Neuronal stem cell (in vitro differentiated cells): ENCODE results near the gene UBXN6.

Experiments used
- DNase-seq: peaks from one replicate; pipeline ENCODE4 v3.0.0-alpha.2; 2013; ENCODE audit warnings: low spot score
- H2AFZ ChIP-seq: one replicate; pipeline ENCODE4 v1.6.1; 2013; ENCODE audit warnings: mild to moderate bottlenecking, low read length, inconsistent platforms
- H2AK5ac ChIP-seq: 2 replicates; pipeline ENCODE4 v1.6.1; 2013; ENCODE audit warnings: low read depth, mild to moderate bottlenecking, inconsistent platforms, low read length, moderate library complexity, mixed read lengths
- H2BK120ac ChIP-seq: 2 replicates; pipeline ENCODE4 v1.6.1; 2013; ENCODE audit warnings: low read depth, mild to moderate bottlenecking, inconsistent platforms, low read length, moderate library complexity, mixed read lengths
- H2BK12ac ChIP-seq: one replicate; pipeline ENCODE4 v1.6.1; 2013; ENCODE audit warnings: low read length, inconsistent platforms
- H2BK15ac ChIP-seq: 2 replicates; pipeline ENCODE4 v1.6.1; 2013; ENCODE audit warnings: mild to moderate bottlenecking, low read length, inconsistent platforms, mixed read lengths
- H2BK5ac ChIP-seq: one replicate; pipeline ENCODE4 v1.6.1; 2013; ENCODE audit warnings: inconsistent platforms, mild to moderate bottlenecking, low read length, moderate library complexity
- H3K14ac ChIP-seq: one replicate; pipeline ENCODE4 v1.6.1; 2013; ENCODE audit warnings: low read length, inconsistent platforms
- H3K18ac ChIP-seq: 2 replicates; pipeline ENCODE4 v1.6.1; 2013; ENCODE audit warnings: low read length, inconsistent platforms
- H3K23ac ChIP-seq: 2 replicates; pipeline ENCODE4 v1.6.1; 2013; ENCODE audit warnings: low read depth, mild to moderate bottlenecking, mixed read lengths, low read length, inconsistent platforms; ENCODE audit not compliant: poor library complexity
- H3K27ac ChIP-seq: replicated peaks from 3 replicates; pipeline ENCODE4 v1.5.1; 2013; ENCODE audit warnings: low read length, inconsistent platforms
- H3K27me3 ChIP-seq, 3 experiments: 2 replicates each; pipeline ENCODE4 v1.6.1; 2013; ENCODE audit warnings: low read length in 3 of 3, mild to moderate bottlenecking in 2 of 3, inconsistent platforms in 1 of 3, low read depth in 1 of 3, mixed read lengths in 1 of 3, moderate library complexity in 1 of 3; ENCODE audit not compliant: control insufficient read depth in 3 of 3, insufficient read depth in 3 of 3
- H3K36me3 ChIP-seq, 2 donors: replicated peaks in 1 of 2; 2 replicates each; pipeline ENCODE4 v1.6.1; 2013; ENCODE audit warnings: low read length in 2 of 2; ENCODE audit not compliant: control insufficient read depth in 2 of 2, insufficient read depth in 2 of 2
- H3K4ac ChIP-seq: 2 replicates; pipeline ENCODE4 v1.6.1; 2013; ENCODE audit warnings: inconsistent platforms, mild to moderate bottlenecking, low read length, moderate library complexity
- H3K4me1 ChIP-seq, 2 donors: 1 replicate in 1 of 2; 2 replicates in 1 of 2; pipeline ENCODE4 v1.6.1; 2013; ENCODE audit warnings: low read length in 2 of 2, low read depth in 1 of 2; ENCODE audit not compliant: control insufficient read depth in 2 of 2, insufficient read depth in 1 of 2
- H3K4me2 ChIP-seq: one replicate; pipeline ENCODE4 v1.6.1; 2013; ENCODE audit warnings: mild to moderate bottlenecking, low read length, inconsistent platforms; ENCODE audit not compliant: insufficient read depth, poor library complexity, severe bottlenecking
- H3K4me3 ChIP-seq, 2 donors: 2 replicates each; pipeline ENCODE4 v1.5.1; 2013; ENCODE audit warnings: low read length in 2 of 2, mild to moderate bottlenecking in 2 of 2, inconsistent platforms in 1 of 2, moderate library complexity in 1 of 2
- H3K79me1 ChIP-seq: one replicate; pipeline ENCODE4 v1.6.1; 2013; ENCODE audit warnings: low read depth, mild to moderate bottlenecking, inconsistent platforms, low read length, moderate library complexity
- H3K9ac ChIP-seq: one replicate; pipeline ENCODE4 v1.6.1; 2013; ENCODE audit warnings: mild to moderate bottlenecking, low read depth, low read length, inconsistent platforms; ENCODE audit not compliant: poor library complexity
- H3K9me3 ChIP-seq, 2 donors: replicated peaks in 1 of 2; 2 replicates each; pipeline versions ENCODE3 to v1.6.1; 2013; ENCODE audit warnings: low read length in 2 of 2, mild to moderate bottlenecking in 2 of 2, inconsistent platforms in 1 of 2, low read depth in 1 of 2, mixed read lengths in 1 of 2, moderate library complexity in 1 of 2; ENCODE audit not compliant: control insufficient read depth in 2 of 2, insufficient read depth in 1 of 2
- H4K8ac ChIP-seq: one replicate; pipeline ENCODE4 v1.6.1; 2013; ENCODE audit warnings: low read depth, mild to moderate bottlenecking, inconsistent platforms, low read length, moderate library complexity
- H4K91ac ChIP-seq: one replicate; pipeline ENCODE4 v1.6.1; 2013; ENCODE audit warnings: low read length, low read depth, mild to moderate bottlenecking, inconsistent platforms; ENCODE audit not compliant: poor library complexity
- WGBS, 2 donors: extraction: QIAGEN DNeasy Blood & Tissue Kit; methylation state at CpG; one replicate each; pipeline ENCODE4 v1.1.7; 2013; ENCODE audit warnings: missing lambda C conversion rate in 2 of 2, mixed read lengths in 1 of 2; ENCODE audit not compliant: insufficient read length in 2 of 2, insufficient replicate concordance in 1 of 2; ENCODE audit errors: extremely low coverage in 2 of 2; 5-methylcytosine and 5-hydroxymethylcytosine counted together

The UBXN6 gene

GRCh38 chr19:4434391-4434790 is 23.2 kb downstream of the UBXN6 start:
- Histone ChIP-seq H2BK120ac (no peak overlapping the region), H3K27me3 (no peaks in the 10 kb centered on the region), H3K18ac (no peak overlapping the region), H3K14ac (no peak overlapping the region), H2BK5ac (no peak overlapping the region), H2AK5ac (no peak overlapping the region), H3K36me3 (peaks cover 76 to 95% of the 10 kb centered on the region in 2 donors), H4K91ac (no peak overlapping the region), H3K4me2 (no peak overlapping the region), H2BK15ac (no peak overlapping the region), H3K4ac (no peak overlapping the region), H2AFZ (no peak overlapping the region), H4K8ac (no peak overlapping the region), H3K27ac (no peak overlapping the region), H3K4me3 (no peak overlapping the region), H3K9me3 (peaks cover 0 to 5% of the 10 kb centered on the region in 2 donors), H3K9ac (no peak overlapping the region), H3K4me1 (no peaks in the 10 kb centered on the region), H3K23ac (no peak overlapping the region), H2BK12ac (no peak overlapping the region), H3K79me1 (peaks cover 18% of the 10 kb centered on the region)
- WGBS, 2 donors, result no CpG with 5 or more reads among the region's 9 CpGs
- no peak for DNase-seq

GRCh38 chr19:4432918-4433506 is 24.6 kb downstream of the UBXN6 start:
- no peak overlapping the region for H3K9ac ChIP-seq
- peak overlapping the region in 1 of 2 donors; percentile 25 for H3K4me3 ChIP-seq
- peaks cover 0 to 5% of the 10 kb centered on the region in 2 donors for H3K9me3 ChIP-seq
- no peak overlapping the region for H2BK120ac ChIP-seq
- no peak for DNase-seq
- H2BK12ac ChIP-seq, result no peak overlapping the region
- no peaks in the 10 kb centered on the region for H3K27me3 ChIP-seq
- H3K36me3 ChIP-seq, result peaks cover 80 to 96% of the 10 kb centered on the region in 2 donors
- H3K27ac ChIP-seq, result no peak overlapping the region
- H4K8ac ChIP-seq, result no peak overlapping the region
- no peak overlapping the region for H3K4ac ChIP-seq
- H2AFZ ChIP-seq, result no peak overlapping the region
- H2BK15ac ChIP-seq, result no peak overlapping the region
- peak overlapping the region; percentile 34 for H2BK5ac ChIP-seq
- H3K79me1 ChIP-seq, result peaks cover 16% of the 10 kb centered on the region
- H3K4me1 ChIP-seq, result no peaks in the 10 kb centered on the region
- H2AK5ac ChIP-seq, result no peak overlapping the region
- no peak overlapping the region for H3K4me2 ChIP-seq
- H3K18ac ChIP-seq, result no peak overlapping the region
- peak overlapping the region; percentile 25 for H3K23ac ChIP-seq
- no CpG with 5 or more reads among the region's 28 CpGs for WGBS, 2 donors
- H3K14ac ChIP-seq, result no peak overlapping the region
- no peak overlapping the region for H4K91ac ChIP-seq

GRCh38 chr19:4431808-4432674 is 25.6 kb downstream of the UBXN6 start:
- WGBS, 2 donors, result no CpG with 5 or more reads among the region's 26 CpGs

GRCh38 chr19:4431296-4431695 is 26.3 kb downstream of the UBXN6 start:
- no peak overlapping the region for H3K4ac ChIP-seq
- peaks cover 0 to 5% of the 10 kb centered on the region in 2 donors for H3K9me3 ChIP-seq
- H2BK12ac ChIP-seq, result no peak overlapping the region
- H3K18ac ChIP-seq, result no peak overlapping the region
- H4K8ac ChIP-seq, result no peak overlapping the region
- H2AK5ac ChIP-seq, result no peak overlapping the region
- no peak overlapping the region for H3K9ac ChIP-seq
- no peak overlapping the region for H2BK5ac ChIP-seq
- H3K36me3 ChIP-seq, result peaks cover 69 to 88% of the 10 kb centered on the region in 2 donors
- no peak overlapping the region for H3K27ac ChIP-seq
- no peak overlapping the region for H3K23ac ChIP-seq
- H3K4me2 ChIP-seq, result no peak overlapping the region
- no peak overlapping the region for H2BK15ac ChIP-seq
- no peak overlapping the region for H3K4me3 ChIP-seq
- H3K27me3 ChIP-seq, result no peaks in the 10 kb centered on the region
- WGBS, 2 donors, result no CpG with 5 or more reads among the region's 9 CpGs
- no peak overlapping the region for H4K91ac ChIP-seq
- no peak overlapping the region for H2AFZ ChIP-seq
- no peaks in the 10 kb centered on the region for H3K4me1 ChIP-seq
- H3K14ac ChIP-seq, result no peak overlapping the region
- peaks cover 16% of the 10 kb centered on the region for H3K79me1 ChIP-seq
- H2BK120ac ChIP-seq, result no peak overlapping the region
- no peak for DNase-seq

More at GRCh38 chr19:4431808-4432674, 25.6 kb downstream of the UBXN6 start:
- peaks cover 74 to 89% of the 10 kb centered on the region in 2 donors for H3K36me3 ChIP-seq
- peaks cover 0 to 5% of the 10 kb centered on the region in 2 donors for H3K9me3 ChIP-seq
- H3K4ac ChIP-seq, result no peak overlapping the region
- no peak for DNase-seq
- no peak overlapping the region for H3K23ac ChIP-seq
- H2AFZ ChIP-seq, result no peak overlapping the region
- no peak overlapping the region for H2AK5ac ChIP-seq
- H4K8ac ChIP-seq, result no peak overlapping the region
- H2BK5ac ChIP-seq, result no peak overlapping the region
- H3K79me1 ChIP-seq, result peaks cover 16% of the 10 kb centered on the region
- H3K4me3 ChIP-seq, result no peak overlapping the region
- no peak overlapping the region for H4K91ac ChIP-seq
- no peak overlapping the region for H3K18ac ChIP-seq
- H3K4me2 ChIP-seq, result no peak overlapping the region
- H2BK12ac ChIP-seq, result no peak overlapping the region
- H3K27me3 ChIP-seq, result no peaks in the 10 kb centered on the region
- H3K9ac ChIP-seq, result no peak overlapping the region
- no peak overlapping the region for H3K14ac ChIP-seq
- no peaks in the 10 kb centered on the region for H3K4me1 ChIP-seq
- H2BK120ac ChIP-seq, result no peak overlapping the region
- no peak overlapping the region for H3K27ac ChIP-seq
- H2BK15ac ChIP-seq, result no peak overlapping the region
